Mucosa of rectum (tissue), 2 donors: ENCODE data around the gene DAPK1.
A peak's percentile ranks its signal among the peaks of the same experiment; 100 is the strongest.

Experiments used
- H3K27ac ChIP-seq, 2 donors: one replicate each; pipeline ENCODE4 v1.7.0; 2013; ENCODE audit warnings: inconsistent platforms in 2 of 2, low read depth in 2 of 2, low read length in 2 of 2
- H3K27me3 ChIP-seq, 2 donors: one replicate each; pipeline ENCODE4 v1.7.0; 2013; ENCODE audit warnings: low read length in 2 of 2; ENCODE audit not compliant: control insufficient read depth in 2 of 2, insufficient read depth in 2 of 2
- H3K36me3 ChIP-seq, 2 donors: one replicate each; pipeline ENCODE4 v1.7.0; 2013; ENCODE audit warnings: low read length in 2 of 2; ENCODE audit not compliant: control insufficient read depth in 2 of 2, insufficient read depth in 2 of 2
- H3K4me1 ChIP-seq, 2 donors: one replicate each; pipeline ENCODE4 v1.7.0; 2013; ENCODE audit warnings: low read length in 2 of 2, mild to moderate bottlenecking in 1 of 2; ENCODE audit not compliant: control insufficient read depth in 2 of 2, insufficient read depth in 2 of 2
- H3K4me3 ChIP-seq, 2 donors: one replicate each; pipeline ENCODE4 v1.7.0; 2013; ENCODE audit warnings: low read length in 2 of 2
- H3K9ac ChIP-seq, 2 donors: one replicate each; pipeline ENCODE4 v1.7.0; 2013; ENCODE audit warnings: low read length in 2 of 2, low read depth in 1 of 2, mild to moderate bottlenecking in 1 of 2
- H3K9me3 ChIP-seq, 2 donors: one replicate each; pipeline ENCODE4 v1.7.0; 2013; ENCODE audit warnings: low read length in 2 of 2; ENCODE audit not compliant: control insufficient read depth in 2 of 2
- donor health status: healthy.
- donor health status: Normal muscosa, but diverticular disease.

DAPK1 gene

DNA sequence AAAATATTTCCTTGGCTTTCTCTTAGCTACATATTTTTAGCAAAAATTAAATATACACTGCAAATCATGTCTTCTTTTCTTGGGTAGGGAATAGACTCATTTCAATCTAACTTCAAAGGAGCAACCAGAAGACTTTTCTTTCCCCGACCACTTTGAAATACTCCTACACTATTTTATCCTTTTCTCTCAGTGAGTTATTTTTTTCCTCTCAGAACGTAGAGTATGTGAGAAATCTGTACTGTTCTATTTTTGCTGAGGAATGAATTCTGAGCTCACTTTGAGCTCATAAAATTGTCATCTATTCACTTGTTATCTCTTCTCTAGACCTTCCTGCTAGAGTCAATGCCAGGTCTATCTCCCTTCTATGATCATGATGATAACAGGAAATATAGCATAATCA is 22.2 kb upstream of the DAPK1 start:
- H3K9ac ChIP-seq, result no peak overlapping the region
- no peaks in the 10 kb centered on the region for H3K4me1 ChIP-seq
- H3K27me3 ChIP-seq, result no peaks in the 10 kb centered on the region
- H3K36me3 ChIP-seq, result no peaks in the 10 kb centered on the region
- no peak overlapping the region for H3K4me3 ChIP-seq
- H3K9me3 ChIP-seq, result no peaks in the 10 kb centered on the region
- no peak overlapping the region for H3K27ac ChIP-seq

DNA sequence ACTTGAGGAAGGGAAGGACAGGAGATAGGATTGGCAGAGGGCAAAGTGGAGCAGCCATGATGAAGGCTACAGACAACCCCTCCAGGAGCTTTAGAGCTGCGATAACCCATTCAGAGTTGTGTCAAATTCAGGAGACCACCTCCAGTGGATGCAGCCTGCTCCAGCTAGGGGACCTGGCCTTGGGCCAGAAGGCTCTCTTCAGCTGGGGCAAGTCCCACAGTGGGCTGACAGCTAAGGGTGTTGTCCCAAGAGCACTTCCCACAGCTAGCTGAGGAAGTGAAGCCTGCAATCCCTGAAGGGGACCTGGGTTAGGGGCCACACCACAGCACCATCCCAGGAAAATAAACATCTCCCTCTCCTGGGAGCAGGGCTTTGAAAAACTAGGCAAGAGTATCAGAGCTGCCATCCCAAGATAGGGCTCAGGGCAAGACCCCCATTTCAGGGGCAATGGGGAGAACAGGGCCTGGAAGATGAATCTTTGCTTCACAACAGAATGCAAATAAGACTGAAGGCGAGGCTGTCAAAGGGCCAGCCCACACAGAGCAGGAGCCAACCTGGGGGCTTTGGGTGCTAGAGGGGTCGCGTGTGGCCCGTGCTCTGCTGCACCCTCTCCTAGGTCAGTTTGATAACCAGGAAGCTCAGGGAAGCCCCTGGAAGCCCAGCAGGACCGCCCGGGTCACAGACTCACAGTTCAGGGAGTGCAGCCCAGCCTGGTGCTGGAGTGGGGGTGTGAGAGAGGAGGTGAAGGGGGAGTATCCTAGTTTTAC is 19.3 kb upstream of the DAPK1 start:
- Histone ChIP-seq H3K4me1 (no peaks in the 10 kb centered on the region), H3K9me3 (no peaks in the 10 kb centered on the region), H3K27me3 (no peaks in the 10 kb centered on the region)

GRCh38 chr9:87479801-87480201 is 17.9 kb upstream of the DAPK1 start:
- Histone ChIP-seq H3K27ac (no peak overlapping the region), H3K27me3 (no peaks in the 10 kb centered on the region), H3K4me3 (no peak overlapping the region)

More for the DNA sequence above, 19.3 kb upstream of the DAPK1 start:
- Histone ChIP-seq H3K9ac (no peak overlapping the region), H3K4me3 (no peak overlapping the region), H3K27ac (no peak overlapping the region), H3K36me3 (no peaks in the 10 kb centered on the region)

DNA sequence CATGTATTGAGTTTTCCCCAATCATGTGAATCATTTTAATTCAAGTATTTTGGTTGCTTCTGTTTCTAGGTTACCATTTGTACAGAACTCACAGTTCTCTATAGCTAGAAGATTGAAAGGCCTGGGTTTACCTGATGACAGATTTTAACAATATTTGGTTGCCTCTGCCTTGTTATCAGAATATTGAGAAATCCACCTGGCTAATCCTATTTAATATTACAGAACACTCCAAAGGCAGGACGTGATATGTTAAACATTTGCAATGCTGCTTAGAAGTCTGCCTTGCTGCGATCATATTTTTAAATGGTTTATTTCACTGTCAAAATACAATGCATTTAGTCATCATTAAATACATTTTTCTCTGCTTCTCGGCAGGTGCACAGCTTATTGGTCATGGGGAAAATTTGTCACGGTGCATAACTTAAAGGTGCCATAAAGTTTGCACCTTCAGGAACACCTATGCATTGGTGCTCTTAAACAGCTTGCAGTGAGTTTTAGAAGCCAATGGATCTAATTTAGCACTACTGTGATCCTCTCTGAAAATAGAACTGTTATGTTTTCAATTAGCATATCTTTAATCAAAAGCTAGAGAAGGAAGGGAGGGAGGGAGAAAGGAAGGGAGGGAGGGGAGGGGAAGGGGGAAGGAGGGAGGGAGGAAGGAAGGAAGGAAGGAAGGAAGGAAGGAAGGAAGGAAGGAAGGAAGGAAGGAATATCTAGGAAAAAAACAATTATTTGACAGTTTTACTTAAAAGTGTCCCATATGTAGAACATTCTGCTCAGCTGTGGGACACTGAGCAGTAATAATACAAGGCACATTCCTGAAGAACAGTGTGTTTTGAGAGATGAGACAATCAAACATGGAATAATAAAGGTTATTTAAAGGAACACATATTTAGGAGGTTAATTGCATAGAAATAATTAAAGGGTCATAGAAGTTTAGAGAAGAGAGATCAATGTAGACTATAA is 15.5 kb upstream of the DAPK1 start:
- Histone ChIP-seq H3K4me1 (no peaks in the 10 kb centered on the region), H3K9ac (no peak overlapping the region), H3K36me3 (no peaks in the 10 kb centered on the region), H3K4me3 (no peak overlapping the region), H3K27ac (no peak overlapping the region), H3K9me3 (no peaks in the 10 kb centered on the region), H3K27me3 (no peaks in the 10 kb centered on the region)

More at GRCh38 chr9:87479801-87480201, 17.9 kb upstream of the DAPK1 start:
- H3K9me3 ChIP-seq, result no peaks in the 10 kb centered on the region
- no peaks in the 10 kb centered on the region for H3K36me3 ChIP-seq
- H3K4me1 ChIP-seq, result no peaks in the 10 kb centered on the region
- no peak overlapping the region for H3K9ac ChIP-seq

DNA sequence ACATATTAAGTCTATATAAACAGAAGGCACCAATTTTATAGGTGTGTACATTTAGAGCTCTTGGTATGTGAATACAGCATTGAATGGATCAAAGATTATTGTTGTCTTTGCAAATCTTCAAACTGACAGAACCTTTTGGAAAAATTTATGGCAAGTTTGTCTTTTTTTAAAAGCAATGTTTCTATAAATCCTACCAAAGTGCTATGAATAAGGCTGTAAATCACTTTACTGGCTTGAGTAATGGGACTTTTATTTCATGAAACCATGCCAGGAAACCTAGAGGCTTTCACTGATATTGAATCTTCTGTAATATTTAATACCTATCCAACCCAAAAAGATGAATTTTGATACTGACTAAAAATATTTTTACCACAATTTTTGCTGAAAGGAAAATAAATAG is 7.4 kb upstream of the DAPK1 start:
- H3K27me3 ChIP-seq, result no peaks in the 10 kb centered on the region
- H3K9ac ChIP-seq, result no peak overlapping the region
- H3K36me3 ChIP-seq, result no peaks in the 10 kb centered on the region
- H3K4me3 ChIP-seq, result no peak overlapping the region
- H3K9me3 ChIP-seq, result no peaks in the 10 kb centered on the region
- H3K27ac ChIP-seq, result no peak overlapping the region
- H3K4me1 ChIP-seq, result no peaks in the 10 kb centered on the region

DNA sequence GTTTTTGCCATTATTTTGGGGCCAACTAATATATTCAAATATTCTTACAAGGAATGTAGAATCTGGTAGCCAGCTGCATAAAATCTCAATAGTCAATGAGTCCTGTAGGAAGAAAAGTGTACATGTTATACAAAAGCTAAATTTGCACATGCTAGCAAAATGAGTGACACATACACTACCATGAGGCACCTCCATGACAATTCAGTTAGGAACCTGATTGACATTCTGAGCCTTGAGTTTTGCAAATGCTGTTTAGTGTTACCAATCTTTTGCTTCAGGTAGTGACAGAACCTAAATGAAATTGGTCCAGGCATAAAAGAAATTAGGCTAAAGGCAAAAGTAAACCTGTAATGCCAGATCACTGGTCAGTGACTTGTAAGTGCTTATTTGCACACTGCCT is 6.8 kb upstream of the DAPK1 start:
- Histone ChIP-seq H3K27ac (no peak overlapping the region), H3K27me3 (no peaks in the 10 kb centered on the region), H3K4me3 (no peak overlapping the region), H3K36me3 (no peaks in the 10 kb centered on the region), H3K9ac (no peak overlapping the region), H3K4me1 (no peaks in the 10 kb centered on the region), H3K9me3 (no peaks in the 10 kb centered on the region)

GRCh38 chr9:87491523-87491922 is 6.1 kb upstream of the DAPK1 start:
- H3K4me1 ChIP-seq, result no peaks in the 10 kb centered on the region
- no peaks in the 10 kb centered on the region for H3K36me3 ChIP-seq
- H3K9ac ChIP-seq, result no peak overlapping the region
- H3K27me3 ChIP-seq, result peaks cover 0 to 3% of the 10 kb centered on the region in 2 donors
- H3K9me3 ChIP-seq, result no peaks in the 10 kb centered on the region
- no peak overlapping the region for H3K27ac ChIP-seq
- H3K4me3 ChIP-seq, result no peak overlapping the region

DNA sequence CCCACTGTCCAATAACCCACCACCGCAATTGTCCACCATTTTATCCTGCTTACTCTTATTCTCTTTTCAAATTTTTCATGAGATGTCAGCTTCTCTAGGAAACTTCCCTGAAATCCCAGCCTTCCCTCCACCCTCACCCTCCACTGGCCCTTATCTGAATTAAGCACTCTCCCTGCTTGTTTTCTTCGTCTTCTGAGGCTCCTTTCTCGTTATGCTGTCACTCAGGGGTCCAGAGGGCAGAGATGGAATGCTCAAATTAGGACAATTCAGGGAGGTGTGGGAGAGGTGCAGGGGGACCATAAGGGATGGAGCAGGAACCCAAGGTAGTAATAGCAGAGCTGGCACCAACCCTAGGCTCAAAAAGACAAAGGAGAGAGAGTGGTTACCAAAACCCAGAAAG is 5.0 kb upstream of the DAPK1 start:
- Histone ChIP-seq H3K4me3 (no peak overlapping the region), H3K36me3 (no peaks in the 10 kb centered on the region), H3K9me3 (no peaks in the 10 kb centered on the region), H3K4me1 (peaks cover 0 to 6% of the 10 kb centered on the region in 2 donors), H3K9ac (no peak overlapping the region), H3K27ac (no peak overlapping the region), H3K27me3 (peaks cover 0 to 8% of the 10 kb centered on the region in 2 donors)

- Histone ChIP-seq H3K4me1 (peaks cover 3 to 10% of the 10 kb centered on the region in 2 donors), H3K9me3 (no peaks in the 10 kb centered on the region), H3K36me3 (no peaks in the 10 kb centered on the region), H3K9ac (no peak overlapping the region), H3K27me3 (peaks cover 0 to 8% of the 10 kb centered on the region in 2 donors), H3K27ac (no peak overlapping the region), H3K4me3 (no peak overlapping the region)
Measured at GRCh38 chr9:87494970-87495471, 2.6 kb upstream of the DAPK1 start.

- H3K27me3 ChIP-seq, result peaks cover 0 to 8% of the 10 kb centered on the region in 2 donors
- H3K4me1 ChIP-seq, result peaks cover 6 to 12% of the 10 kb centered on the region in 2 donors
- peak overlapping the region; percentile 67 to 75 for H3K4me3 ChIP-seq
- no peak overlapping the region for H3K9ac ChIP-seq
- H3K36me3 ChIP-seq, result no peaks in the 10 kb centered on the region
- H3K9me3 ChIP-seq, result no peaks in the 10 kb centered on the region
- peak overlapping the region in 1 of 2 donors; percentile 73 for H3K27ac ChIP-seq
Measured at GRCh38 chr9:87497080-87497603, 525 bp upstream of the DAPK1 start.
